ENCODE measurements around the gene RGS11.

The RGS11 gene

DNA sequence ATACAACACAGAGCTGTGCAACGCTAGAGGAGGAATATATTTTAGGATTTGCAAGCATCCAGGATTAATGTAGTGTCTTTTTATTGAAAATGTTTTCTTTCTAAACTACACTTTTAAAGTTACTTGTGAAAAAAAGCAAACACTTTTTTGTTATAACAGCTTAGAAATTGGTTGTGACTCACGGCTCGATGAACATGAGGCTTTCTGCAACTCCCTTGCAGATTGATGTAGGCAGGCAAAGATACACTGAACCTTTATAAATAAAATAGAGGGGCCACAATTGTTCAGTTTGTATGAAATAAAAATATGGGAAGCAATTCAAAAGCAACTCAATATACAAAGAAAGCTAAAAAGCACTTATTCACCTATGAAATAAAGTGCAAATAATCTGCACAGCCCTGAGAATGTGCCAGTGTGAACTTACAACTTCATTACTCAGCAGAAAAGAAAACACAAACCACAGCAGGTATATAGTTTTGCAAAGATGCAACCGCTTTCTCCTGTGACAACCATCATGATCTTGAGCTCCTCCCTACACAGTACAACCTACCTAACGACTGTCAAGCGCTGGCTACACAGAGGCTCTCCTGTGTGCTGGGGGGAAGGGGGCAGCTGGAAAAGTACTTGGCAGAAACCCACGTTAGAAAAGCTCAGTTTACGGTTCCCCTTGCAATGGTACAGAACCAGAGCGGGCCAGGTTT, 47.4 kb downstream of the RGS11 start:
- DNase-seq = no peak

DNA sequence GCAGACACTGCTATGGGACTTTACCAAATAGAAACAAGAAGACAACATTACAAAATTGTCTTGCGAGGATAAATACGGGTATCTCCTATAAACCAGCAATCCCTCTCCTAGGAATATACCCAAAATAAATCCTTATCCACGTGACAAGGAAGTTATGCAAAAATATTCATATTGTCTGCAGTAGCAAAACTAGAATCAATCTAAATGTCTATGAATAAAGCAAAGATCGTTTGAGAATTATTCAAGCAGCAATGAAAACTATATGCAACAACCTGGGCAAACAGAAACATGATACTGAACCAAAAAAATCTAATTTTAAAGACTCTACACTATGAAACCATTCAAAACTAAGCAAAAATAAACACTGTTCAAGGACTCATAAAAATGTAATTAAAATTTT, 55.7 kb downstream of the RGS11 start:
- DNase-seq = no peak

Measured in NCI-H1930 (cell line).